HG02588 (cell line): ENCODE measurements around the gene EVA1A.

ENCODE experiments used
- ATAC-seq: cut with Tn5 transposase; IDR thresholded peaks from one replicate; pipeline ENCODE4 v1.9.1; 2021; ENCODE audit warnings: mild to moderate bottlenecking, moderate library complexity; ENCODE audit not compliant: unreplicated experiment

EVA1A gene, protein sequence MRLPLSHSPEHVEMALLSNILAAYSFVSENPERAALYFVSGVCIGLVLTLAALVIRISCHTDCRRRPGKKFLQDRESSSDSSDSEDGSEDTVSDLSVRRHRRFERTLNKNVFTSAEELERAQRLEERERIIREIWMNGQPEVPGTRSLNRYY

DNA sequence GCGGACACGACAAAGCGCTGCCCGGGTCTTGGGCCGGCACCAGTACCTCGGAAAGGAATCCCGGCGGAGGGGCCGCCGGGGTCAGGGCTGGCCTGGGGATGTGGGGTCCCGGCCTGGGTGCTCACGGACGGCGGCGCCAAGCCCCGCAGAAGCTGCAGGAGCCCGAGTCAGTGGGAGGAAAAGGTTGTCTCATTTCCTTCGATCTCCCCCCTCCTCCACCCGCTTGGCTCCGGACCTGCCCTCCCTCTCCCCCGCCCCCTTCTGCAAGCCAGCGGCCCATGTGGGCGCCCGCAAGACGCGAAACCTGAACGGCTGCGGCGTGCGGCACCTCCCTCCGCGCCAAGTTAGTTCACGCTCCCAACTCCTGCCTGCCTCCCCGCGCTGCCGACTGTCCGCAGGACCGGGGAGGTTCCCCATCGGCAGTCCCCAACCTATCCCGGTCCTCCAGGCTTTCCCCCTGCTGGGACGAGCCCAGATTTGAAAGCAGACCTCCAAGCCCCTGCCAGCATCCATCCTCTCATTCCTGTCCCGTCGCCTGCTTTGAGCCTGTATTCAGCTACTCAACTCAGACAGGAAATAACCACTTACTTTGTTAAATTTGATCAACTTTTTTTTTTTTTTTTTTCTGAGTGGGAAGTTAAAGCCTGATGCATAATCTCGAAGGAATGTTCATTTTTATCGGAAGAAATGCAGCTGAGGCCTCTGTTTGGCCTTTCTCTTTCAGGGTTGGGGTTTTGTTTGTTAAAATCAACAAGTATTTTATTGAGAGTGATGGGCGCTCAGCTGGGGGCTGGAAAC, at the start of gene EVA1A:
EVA1A (minus strand) TSS at position 172 of the 798 bp plus-strand sequence. CDS start 42,799 bp downstream, outside the sequence.
- ATAC-seq: no peak

DNA sequence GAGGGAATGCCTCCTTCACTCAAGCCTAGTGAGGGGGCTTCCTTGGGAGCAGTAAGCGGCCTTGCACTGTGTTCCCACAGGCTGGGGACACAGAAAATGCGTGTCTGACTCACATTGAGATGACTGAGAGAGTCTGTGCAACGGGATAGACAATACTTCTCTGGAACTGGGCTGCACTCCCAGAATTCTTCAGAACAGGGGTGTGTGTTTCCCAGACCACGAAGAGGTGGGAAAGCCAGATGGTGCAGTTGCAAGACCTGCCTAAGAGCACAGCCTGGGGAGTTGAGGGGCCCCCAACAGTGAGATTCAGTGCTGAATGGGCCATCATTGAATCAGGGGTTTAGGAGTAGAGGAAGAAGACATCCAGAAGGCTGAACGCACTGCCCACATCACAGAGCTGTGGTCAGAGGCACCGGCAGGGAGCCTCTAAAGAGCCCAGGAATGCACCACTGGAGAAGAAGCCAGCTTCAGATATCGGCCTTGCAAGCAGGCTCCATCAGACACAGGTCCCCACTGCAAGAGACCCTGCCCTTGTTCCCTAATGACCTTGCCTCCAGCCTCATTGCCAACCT, 49.3 kb upstream of the EVA1A start:
- ATAC-seq: no peak

DNA sequence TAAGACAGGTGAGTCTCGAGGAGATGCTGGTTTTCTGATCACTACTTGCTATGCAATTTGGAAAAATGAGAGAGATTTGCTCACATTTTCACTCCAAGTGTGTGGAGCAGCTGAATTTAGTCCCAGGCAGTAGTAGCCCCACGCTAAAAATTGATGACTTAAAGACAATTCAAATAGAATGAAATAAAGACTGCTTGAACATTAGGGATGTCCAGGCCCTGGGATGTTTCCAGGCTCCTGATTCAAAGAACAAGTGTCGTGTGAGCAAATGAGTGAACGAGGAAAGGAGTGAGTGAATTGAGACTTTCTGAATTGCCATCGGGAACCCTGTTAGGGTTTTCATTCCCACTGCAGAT, 48.6 kb upstream of the EVA1A start:
- ATAC-seq: no peak

DNA sequence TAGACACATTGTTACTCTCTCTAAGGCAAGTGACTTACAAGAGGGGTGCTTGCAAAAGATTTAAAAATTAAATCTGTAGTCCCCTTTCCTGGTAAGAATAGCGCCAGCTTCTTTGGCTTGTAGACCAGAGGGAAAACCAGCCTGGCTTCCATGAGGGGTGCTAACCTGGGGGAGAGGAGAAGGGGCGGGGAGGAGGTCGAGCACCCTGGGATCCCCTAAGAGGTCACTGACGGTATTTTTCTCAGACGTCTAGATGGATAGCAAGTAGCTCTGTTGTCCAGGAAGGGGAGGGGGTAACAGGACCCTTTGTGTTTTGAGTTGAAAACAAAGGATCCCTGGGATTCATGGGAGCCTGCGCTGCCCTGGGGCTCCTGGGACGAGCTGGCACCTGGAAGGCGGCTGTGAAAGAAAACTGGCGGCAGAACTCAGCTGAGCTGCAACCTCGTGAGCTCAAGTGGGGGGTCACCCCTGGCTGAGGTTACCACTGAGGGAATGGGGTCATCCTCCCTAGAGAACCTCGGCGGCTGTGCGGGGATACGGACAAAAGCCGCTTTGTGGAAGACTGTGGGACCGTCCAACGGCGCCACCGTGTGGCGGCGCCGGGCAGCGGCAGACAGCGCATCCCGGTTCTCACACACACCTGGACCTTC, 48.1 kb upstream of the EVA1A start:
- ATAC-seq: peak; percentile 72

DNA sequence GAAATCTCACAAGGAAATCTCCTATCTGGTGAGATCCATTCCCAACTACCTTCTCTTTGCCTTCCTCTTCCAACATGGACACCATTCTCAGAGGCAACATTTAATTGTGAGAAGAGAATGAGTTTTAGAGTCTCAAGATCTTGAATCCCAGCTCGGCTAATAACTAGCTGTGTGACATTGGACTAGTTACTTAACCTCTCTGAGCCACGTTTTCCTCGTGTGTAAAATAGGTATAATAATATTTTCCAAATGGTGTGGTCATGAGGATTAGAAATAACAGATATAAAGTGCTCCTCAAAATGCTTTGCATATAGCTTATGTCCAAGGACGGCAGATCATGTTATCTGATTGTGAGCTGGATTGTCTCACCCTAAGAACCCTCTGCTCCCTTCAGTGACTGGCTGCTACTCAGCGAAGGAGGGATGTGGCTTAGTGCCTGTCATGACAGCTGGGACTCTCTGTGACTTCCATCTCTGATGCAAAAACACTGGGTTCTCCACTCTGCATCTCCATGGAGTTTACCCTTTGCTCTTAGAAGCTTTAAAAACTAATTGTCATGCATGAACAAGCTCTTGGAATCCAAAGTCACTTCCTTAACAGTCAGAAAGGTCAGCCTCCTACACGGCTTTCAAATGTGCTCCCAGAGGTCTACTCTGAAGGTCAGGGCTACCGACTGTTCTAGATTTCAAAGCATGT, 47.4 kb upstream of the EVA1A start:
- no peak for ATAC-seq

DNA sequence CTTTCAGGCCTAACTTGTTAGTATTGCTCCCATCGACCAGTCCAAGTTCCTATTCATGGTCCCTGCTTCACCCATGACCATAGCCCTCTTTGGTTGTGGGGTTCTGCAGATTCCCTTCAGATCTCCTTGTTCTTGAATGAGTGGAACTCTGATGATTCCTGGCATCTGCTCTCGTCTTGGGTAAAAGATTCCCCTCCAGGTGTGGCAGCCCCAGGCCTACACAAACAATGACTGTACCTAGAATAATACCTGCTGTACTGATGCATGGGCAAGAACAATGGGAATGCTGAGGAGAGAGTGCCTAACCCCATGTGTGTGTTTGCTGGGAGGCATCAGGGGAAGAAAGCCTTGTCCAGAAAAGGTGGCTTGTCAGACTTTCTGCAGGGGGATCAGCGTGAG, 46.7 kb upstream of the EVA1A start:
- ATAC-seq: no peak

DNA sequence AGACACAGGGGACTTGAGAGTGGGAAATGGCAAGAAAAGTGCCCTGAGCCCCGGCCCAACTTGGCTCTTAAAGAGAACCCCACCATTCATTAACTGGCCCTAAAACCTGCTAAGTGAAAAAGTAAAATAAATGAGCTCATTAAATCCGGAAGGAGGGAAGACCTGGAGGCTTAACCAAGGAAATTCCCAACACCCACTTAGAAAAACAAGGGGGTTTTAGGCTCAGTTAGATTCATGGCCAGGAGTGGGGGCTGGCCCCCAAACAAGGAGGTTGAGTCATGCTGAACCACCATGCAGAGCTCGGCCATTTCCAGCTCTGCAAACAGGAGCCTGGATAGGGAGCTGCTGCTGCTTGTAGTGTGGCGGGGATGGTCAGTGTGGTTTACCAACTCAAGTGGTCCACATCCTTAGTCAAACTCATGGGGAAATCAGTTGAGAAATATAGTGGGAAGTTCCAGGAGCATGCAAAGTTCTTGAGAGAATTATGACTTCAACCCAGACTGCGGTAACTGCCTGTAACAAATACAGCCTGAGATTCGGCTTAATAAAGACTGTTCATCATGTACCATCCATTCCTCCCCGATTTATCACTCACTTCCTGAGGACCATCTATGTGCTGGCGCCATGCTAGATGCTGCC, 46.1 kb upstream of the EVA1A start:
- ATAC-seq: no peak

DNA sequence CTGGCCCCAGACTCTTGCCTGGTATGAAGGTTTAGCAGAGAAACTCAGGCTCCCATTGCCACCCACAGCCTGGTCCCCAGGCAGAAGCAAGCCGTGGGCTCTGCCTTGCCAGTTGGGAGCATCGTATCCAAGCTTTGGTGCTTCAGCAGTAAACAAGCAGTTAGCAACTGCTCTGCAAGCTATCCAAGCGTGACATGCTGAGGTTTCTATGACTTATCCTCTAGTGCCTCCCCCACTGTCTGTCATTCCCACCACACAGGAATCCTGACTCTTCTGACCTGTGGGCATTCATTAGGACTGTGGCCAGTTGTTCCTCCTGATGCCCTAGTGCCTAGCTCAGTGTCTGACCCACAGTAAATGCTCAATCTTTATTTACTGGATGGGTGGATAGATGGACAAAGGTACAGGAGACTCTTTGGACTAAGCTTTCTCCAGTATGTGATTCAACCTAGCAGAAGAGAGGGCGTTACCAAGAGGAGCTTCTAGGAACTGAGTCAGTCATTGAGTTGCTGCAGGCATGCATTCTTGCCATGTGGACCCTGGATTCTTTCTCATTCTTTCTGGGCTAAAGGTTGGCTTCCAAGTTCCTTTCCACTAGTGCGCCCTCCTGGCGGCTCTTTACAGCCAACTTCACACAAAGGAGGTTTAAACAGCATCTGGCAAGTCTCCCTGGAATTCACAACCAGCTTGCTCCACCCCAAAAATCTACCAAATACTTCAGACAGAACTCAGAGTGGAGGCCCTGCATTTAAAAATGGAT, 45.2 kb upstream of the EVA1A start:
- ATAC-seq: no peak

DNA sequence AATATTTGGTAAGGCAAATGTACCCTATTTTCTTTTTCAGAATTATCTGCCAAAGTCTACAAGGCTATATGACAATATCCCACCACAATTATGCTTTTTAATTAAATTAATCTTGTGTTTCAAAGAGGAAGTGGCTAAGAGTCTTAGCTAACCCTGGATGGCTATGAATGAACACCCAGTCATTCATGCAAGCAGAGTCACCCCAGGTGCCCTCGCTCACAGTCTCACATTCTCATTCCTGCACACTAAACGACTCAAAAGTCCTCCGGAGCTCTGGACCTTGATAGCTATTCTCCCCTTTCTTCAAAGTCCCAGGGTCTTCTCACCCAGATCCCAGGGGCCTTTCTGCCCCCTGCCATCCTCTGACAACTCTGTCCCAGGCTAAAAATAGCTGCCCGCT, 43.7 kb upstream of the EVA1A start:
- no peak for ATAC-seq

DNA sequence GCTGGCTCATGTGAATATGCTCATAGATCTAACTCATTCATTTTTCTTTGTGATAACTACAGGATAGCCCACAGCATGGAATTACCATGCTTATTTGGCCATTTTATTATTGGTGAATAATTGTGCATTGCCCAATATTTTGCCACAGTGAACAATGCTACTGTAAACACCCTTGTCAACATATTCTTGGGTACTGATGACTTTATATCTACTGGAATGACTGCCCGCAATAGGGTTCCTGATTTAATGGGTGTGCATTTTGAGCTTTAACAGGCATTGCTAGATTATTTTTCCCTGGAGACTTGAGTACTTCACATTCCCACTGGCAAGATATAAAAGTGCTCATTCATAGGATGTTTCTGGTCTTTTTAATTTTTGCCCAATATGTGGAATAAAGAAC, 42.7 kb upstream of the EVA1A start:
- ATAC-seq: no peak

DNA sequence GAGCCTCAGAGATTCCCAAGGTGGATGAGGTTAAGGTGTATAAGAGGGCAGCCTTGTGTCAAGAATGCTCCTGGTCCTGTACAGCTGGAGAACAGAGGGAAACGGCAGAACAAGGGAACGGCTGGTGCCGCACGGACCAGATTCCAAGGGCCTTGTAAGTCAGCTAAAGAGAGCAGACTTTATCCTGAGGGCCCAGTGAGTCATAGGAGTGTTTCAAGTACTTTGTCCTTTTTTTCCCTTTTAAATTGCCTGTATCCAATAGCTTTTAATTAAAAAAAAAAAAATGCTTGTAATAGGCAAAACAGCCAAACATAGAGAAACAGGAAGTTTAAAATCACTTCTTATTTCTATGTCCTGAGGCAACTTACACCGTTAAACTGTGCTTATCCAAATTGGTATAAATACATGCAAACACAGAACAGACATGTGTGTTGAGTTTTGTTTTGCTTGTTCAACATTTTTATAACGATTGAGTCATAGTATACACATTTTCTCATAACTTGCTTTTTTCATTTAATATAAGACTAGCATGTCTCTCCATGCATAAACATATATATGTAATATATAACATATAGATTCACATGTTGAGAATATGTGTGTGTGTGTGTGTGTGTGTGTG, 42.1 kb upstream of the EVA1A start:
- ATAC-seq: no peak

DNA sequence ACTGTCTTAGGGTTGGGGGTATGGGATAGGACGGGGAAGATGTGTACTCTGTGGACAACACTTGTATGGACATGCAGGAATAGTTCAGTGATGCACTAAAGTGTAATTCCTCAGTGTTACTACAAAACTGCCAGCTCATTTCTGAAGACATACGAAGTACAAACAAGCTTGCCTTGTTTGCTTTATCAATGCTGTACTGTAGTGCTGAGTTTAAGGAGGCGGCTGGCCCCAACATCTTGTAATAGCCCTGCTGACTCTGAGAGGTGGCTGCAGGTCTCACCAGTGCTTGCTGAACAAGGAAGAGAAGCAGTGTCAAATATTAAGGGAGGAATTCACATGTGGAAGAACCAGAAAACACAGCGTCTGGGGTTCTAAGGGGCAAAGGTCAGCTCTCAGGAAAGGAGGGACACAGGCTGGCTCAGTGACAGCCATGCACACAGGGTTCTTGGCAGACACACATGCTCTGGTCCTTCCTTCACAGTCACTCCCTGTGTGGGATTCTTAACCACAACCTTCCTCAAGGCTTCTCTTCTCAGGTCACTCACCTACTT, 39.8 kb upstream of the EVA1A start:
- ATAC-seq: no peak

DNA sequence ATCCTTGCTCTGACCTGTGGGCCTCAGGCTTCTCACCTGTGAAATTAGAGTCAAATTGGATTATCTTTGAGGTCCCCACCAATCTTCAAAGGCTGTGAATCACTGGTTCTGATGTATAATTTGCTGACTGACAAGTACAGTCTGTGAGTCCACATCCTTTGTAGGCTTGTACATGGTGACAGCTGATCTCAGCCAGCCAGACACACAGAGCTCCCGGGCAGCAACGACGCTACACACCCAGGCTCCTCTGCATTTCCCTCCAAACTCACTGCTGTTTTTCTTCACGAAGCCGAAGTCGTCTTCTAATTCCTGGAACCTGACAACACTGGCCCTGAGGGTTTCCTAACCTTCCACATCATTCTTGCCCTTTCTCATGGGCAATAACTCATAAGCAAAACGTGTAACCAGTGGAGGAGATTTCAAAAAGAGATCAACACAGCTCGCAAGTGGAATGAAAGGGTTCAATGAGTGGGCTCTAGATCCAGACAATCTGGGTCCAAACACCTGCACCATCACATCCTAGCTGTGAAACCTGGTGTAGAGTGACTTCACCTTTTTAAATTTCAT, 37.9 kb upstream of the EVA1A start:
- ATAC-seq: no peak

DNA sequence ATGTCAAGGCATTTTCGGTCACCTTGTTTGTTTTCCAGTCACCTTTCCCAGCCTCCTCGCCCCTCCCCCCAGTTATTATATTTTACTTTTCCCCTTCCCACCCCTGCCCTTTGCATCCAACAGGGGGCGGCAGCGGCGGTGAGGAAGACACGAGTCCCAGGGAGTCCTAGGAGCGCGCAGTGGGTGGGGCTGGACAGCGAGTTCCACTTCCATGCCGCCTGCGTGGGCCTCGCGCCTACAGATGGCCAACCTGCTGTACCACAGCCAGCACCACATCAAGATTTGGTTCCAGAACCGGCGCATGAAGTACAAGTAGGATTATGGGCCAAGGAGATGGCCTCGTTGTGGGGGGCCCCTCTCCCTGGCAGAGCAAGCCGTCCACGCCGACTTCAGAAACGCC, 37.2 kb upstream of the EVA1A start:
- no peak for ATAC-seq

DNA sequence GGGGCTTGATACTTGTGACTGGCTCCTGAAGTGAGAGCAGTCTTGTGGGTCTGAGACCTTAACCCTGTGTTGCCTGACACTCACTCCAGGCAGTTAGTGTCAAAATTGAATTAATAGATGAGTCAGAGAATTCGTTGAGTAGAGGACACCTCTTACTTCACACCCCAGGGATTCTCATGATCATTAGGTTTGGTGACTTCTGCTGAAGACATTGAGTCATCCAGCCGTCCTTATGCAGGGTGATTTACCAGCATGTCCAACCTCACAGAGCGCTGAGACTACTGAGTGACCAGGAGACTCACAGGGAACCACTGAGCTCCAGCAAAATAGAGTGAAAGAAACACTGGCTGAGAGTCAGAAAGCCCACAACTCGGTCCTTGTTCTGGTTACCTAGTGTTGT, 36.0 kb upstream of the EVA1A start:
- no peak for ATAC-seq

DNA sequence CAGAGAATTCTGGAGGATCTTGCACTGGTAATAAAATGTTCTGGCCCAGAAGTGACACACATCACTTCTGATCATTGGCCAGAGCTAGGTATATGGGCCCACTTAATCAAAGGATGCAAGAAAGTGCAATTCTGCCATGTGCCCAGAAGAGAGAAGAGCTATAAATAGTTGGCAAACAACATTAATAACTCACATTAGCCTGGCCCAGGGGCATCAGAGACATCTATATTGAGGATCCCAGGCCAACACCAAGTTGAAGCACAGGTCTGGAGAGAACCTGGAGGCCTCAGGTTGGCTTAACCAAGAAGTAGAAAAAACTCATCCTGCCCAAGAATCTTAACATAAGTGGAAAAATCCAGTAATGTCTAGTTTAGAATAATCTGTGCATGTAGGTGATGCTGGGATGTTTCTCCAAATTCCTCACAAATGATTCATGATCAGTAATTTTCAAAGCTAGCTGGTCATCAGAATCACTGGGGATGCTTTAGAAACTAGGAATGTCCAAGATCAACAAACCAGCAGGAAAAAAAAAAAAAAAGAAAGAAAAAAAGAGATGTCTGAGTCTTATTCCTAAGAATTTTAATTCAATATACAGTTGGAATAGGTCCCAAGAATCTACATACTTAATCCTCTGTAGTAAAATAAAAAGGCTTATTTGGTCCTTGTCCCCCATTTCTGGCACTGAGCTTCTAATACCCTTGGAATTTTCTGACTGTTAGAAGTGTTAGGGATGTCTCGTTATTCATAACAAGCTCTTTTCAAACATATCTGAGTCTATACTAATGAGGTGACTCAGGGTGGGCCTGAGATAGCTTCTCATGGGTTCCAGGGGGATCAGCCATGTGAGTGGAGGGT, 35.0 kb upstream of the EVA1A start:
- ATAC-seq: no peak

DNA sequence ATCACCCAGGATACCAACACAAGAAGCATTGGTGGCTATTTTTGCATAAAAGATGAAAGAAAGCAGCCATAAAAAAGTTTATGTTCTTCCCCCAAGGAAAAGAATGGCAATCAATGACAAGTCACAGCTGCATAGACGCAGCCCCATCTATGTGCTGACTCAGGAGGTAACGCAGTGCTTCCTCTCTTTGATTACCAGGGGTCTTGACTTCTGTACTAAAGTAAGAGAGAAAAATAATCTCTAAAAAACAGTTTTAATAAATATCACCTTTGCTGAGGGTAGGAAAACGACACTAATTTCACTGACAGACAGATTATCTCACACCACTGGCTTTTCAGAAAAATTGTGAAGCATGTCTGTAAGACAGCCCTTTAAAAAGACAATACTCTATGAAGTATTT, 33.9 kb upstream of the EVA1A start:
- no peak for ATAC-seq

DNA sequence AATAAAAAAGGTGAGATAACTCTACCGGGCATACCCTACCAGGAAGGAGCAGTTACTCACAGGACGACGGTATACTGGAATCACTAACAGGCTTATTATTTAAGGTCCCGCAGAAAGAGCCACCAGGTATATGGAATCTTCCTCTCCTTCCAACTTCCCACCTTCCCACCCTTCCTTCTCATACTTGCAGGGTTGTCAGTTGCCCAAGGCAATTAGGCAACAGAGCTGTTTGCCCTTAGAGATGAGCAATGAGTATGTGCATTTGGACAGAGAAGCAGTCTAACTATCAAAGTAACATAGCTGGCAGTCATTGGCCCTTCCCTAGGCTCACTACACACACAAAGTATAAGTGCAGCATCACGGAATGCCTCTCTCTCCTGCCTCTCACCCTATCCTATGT, 32.1 kb upstream of the EVA1A start:
- no peak for ATAC-seq
